Peyer's patch (tissue), 4 donors: ENCODE results near the gene LAMC3.

ENCODE experiments used
- CTCF ChIP-seq, 6 experiments: fragments of 450-650 bp in 4 of 6; fragments of 200-600 bp in 2 of 6; sonication (generic) in 1 of 6; IDR thresholded peaks; one replicate each; pipeline ENCODE4 v1.5.1; 2017 to 2019; ENCODE audit warnings: antibody characterized with exemption in 6 of 6, mild to moderate bottlenecking in 3 of 6, moderate library complexity in 1 of 6
- POLR2A ChIP-seq, 2 donors: fragments of 450-650 bp; IDR thresholded peaks; one replicate each; pipeline ENCODE4 v1.5.1; 2017; ENCODE audit warnings: antibody characterized with exemption in 2 of 2, mild to moderate bottlenecking in 2 of 2, moderate library complexity in 2 of 2

- TF ChIP-seq POLR2A (IDR thresholded peaks at IDR 0.05) (no peak), CTCF (IDR thresholded peaks at IDR 0.05) (no peak)
These were observed 92.4 kb downstream of the LAMC3 start for GRCh38 chr9:131101207-131101964.
